ENCODE data around the gene SEC14L6.
"Not testable (repeated sequence)": the region's sequence is repeated elsewhere in the genome, so short reads cannot be mapped to it uniquely, and the experiment has no call there.

The SEC14L6 gene

GRCh38 chr22:30552719-30553118, 6.2 kb upstream of the SEC14L6 start:
- no peak overlapping the region for H3K4me3 ChIP-seq (ENCODE audit: control insufficient read depth, low read depth, low read length)
- no peak for TF ChIP-seq CTCF (IDR thresholded peaks at IDR 0.05; ENCODE audit: control insufficient read depth, insufficient read depth, low read depth, low read length, missing control alignments)
- no peak for DNase-seq (ENCODE audit: low read depth)

- DNase-seq (ENCODE audit: low read depth); H3K4me3 ChIP-seq (ENCODE audit: control insufficient read depth, low read depth, low read length): not testable (repeated sequence)
Observed at GRCh38 chr22:30551813-30552212, 5.3 kb upstream of the SEC14L6 start.

GRCh38 chr22:30547188-30547587, 647 bp upstream of the SEC14L6 start:
- H3K4me3 ChIP-seq (ENCODE audit: control insufficient read depth, low read depth, low read length): no peak overlapping the region
- TF ChIP-seq CTCF (IDR thresholded peaks at IDR 0.05; ENCODE audit: control insufficient read depth, insufficient read depth, low read depth, low read length, missing control alignments): no peak
- DNase-seq (ENCODE audit: low read depth): no peak

GRCh38 chr22:30542811-30543188, 3.7 kb downstream of the SEC14L6 start:
- no peak for TF ChIP-seq CTCF (IDR thresholded peaks at IDR 0.05; ENCODE audit: control insufficient read depth, insufficient read depth, low read depth, low read length, missing control alignments)
- no peak overlapping the region for H3K4me3 ChIP-seq (ENCODE audit: control insufficient read depth, low read depth, low read length)
- DNase-seq (ENCODE audit: low read depth): no peak

GRCh38 chr22:30541961-30542810, 4.4 kb downstream of the SEC14L6 start:
- H3K4me3 ChIP-seq (ENCODE audit: control insufficient read depth, low read depth, low read length): no peak overlapping the region
- DNase-seq (ENCODE audit: low read depth): no peak
- TF ChIP-seq CTCF (IDR thresholded peaks at IDR 0.05; ENCODE audit: control insufficient read depth, insufficient read depth, low read depth, low read length, missing control alignments): no peak

GRCh38 chr22:30541511-30541910, 5.0 kb downstream of the SEC14L6 start:
- not testable (repeated sequence) for H3K4me3 ChIP-seq (ENCODE audit: control insufficient read depth, low read depth, low read length); DNase-seq (ENCODE audit: low read depth)

GRCh38 chr22:30539368-30539767, 7.2 kb downstream of the SEC14L6 start:
- no peak overlapping the region for H3K4me3 ChIP-seq (ENCODE audit: control insufficient read depth, low read depth, low read length)
- no peak for TF ChIP-seq CTCF (IDR thresholded peaks at IDR 0.05; ENCODE audit: control insufficient read depth, insufficient read depth, low read depth, low read length, missing control alignments)
- no peak for DNase-seq (ENCODE audit: low read depth)

GRCh38 chr22:30538280-30538679, 8.3 kb downstream of the SEC14L6 start:
- H3K4me3 ChIP-seq (ENCODE audit: control insufficient read depth, low read depth, low read length): no peak overlapping the region
- no peak for TF ChIP-seq CTCF (IDR thresholded peaks at IDR 0.05; ENCODE audit: control insufficient read depth, insufficient read depth, low read depth, low read length, missing control alignments)
- no peak for DNase-seq (ENCODE audit: low read depth)
